ENCODE data around the gene MYO1E. TPM values are rescaled to one million over a fixed set of nuclear protein-coding genes. Genes with fewer than 3 reads are reported as not detected.

MYO1E gene
- total and polyA plus RNA-seq, 2 of the 4 experiments (the other 2 are of a cell fraction), result 13.4 to 37.3 TPM

- H3K9ac ChIP-seq (ENCODE audit: low read depth, low read length), result no peak overlapping the region
- H2AFZ ChIP-seq (replicated peaks; ENCODE audit: low read length, poor library complexity), result no peak overlapping the region
- H3K4me1 ChIP-seq (ENCODE audit: control insufficient read depth, insufficient read depth, low read length), result peaks cover 3% of the 10 kb centered on the region
- dilution Hi-C loops (cut with HindIII; ENCODE audit: low sequenced_read_pairs, unreplicated experiment), result no loop called here
- intact Hi-C loops (cut with micrococcal nuclease), result no loop called here
- no TSS peak for BruUV-seq (replicated peaks)
- H3K27me3 ChIP-seq (ENCODE audit: control insufficient read depth, insufficient read depth, low read length), result no peaks in the 10 kb centered on the region
- H2AK5ac ChIP-seq (ENCODE audit: low read depth, low read length), result no peak overlapping the region
- H3K4ac ChIP-seq (ENCODE audit: low read depth, low read length), result no peak overlapping the region
- peaks cover 1% of the 10 kb centered on the region; the same call in 1 of the 2 replicates for H3K36me3 ChIP-seq (ENCODE audit: control insufficient read depth, insufficient read depth, low read length)
- no CpG with 5 or more reads among the region's 7 CpGs for WGBS, 2 experiments (ENCODE audit: extremely low coverage in 2 of 2, insufficient read length in 1 of 2)
- H3K18ac ChIP-seq (ENCODE audit: low read depth, low read length), result no peak overlapping the region
- no peak overlapping the region for H4K5ac ChIP-seq (ENCODE audit: low read depth, low read length)
- no peak for TF ChIP-seq MXI1 (IDR thresholded peaks at IDR 0.05; ENCODE audit: borderline replicate concordance, low read depth, low read length)
- TF ChIP-seq RAD21 (IDR thresholded peaks at IDR 0.05; ENCODE audit: low read length), result no peak
- TF ChIP-seq CHD1 (IDR thresholded peaks at IDR 0.05; ENCODE audit: low read depth, low read length), result no peak
- TF ChIP-seq MAFK (IDR thresholded peaks at IDR 0.05; ENCODE audit: low read depth, low read length), result no peak
- no peak for TF ChIP-seq RCOR1 (IDR thresholded peaks at IDR 0.05; ENCODE audit: insufficient replicate concordance, low read length)
- no peak for TF ChIP-seq NFE2L2 (IDR thresholded peaks at IDR 0.05; ENCODE audit: low read depth, low read length)
- TF ChIP-seq BHLHE40 (IDR thresholded peaks at IDR 0.05; ENCODE audit: low read depth, low read length), result no peak
- TF ChIP-seq POLR2A (IDR thresholded peaks at IDR 0.05; ENCODE audit: low read depth, low read length), result no peak
- no peak overlapping the region for H2AK9ac ChIP-seq (replicated peaks; ENCODE audit: low read depth, low read length, poor library complexity)
- peaks cover 37% of the 10 kb centered on the region for H4K20me1 ChIP-seq (ENCODE audit: insufficient read depth, low read length)
- H2BK5ac ChIP-seq (ENCODE audit: low read depth, low read length, poor library complexity, severe bottlenecking), result no peak overlapping the region
- in situ Hi-C loops (cut with MboI; ENCODE audit: low sequenced_read_pairs), result no loop called here
- H3K79me1 ChIP-seq (ENCODE audit: low read depth in 1 of 2, low read length in 2 of 2), result peaks cover 34 to 79% of the 10 kb centered on the region in 2 experiments
- no peak overlapping the region for H3K56ac ChIP-seq (ENCODE audit: extremely low read depth, insufficient read depth, low read length)
- no peak overlapping the region for H3K23ac ChIP-seq (ENCODE audit: low read depth, low read length)
- no peak overlapping the region for H4K91ac ChIP-seq (ENCODE audit: insufficient read depth, low read depth, low read length)
- ATAC-seq (ENCODE audit: low read depth) (no peak), DNase-seq (no peak)
- H2BK20ac ChIP-seq (ENCODE audit: low read depth, low read length), result no peak overlapping the region
- H3K9me3 ChIP-seq (ENCODE audit: control insufficient read depth, insufficient read depth, low read length), result no peaks in the 10 kb centered on the region
- peaks cover 8% of the 10 kb centered on the region for H3K9me1 ChIP-seq (ENCODE audit: insufficient read depth, low read length)
- no peak overlapping the region for H4K8ac ChIP-seq (ENCODE audit: low read depth in 2 of 2, low read length in 2 of 2)
- ChIA-PET POLR2A (ENCODE audit: unreplicated experiment) (no interaction called here), CTCF (interaction anchor here (0.7 kb wide), 1 partner anchor 29 kb away, joined by 3 read pairs; no protein-coding TSS in a partner anchor)
- no peak overlapping the region for H2BK120ac ChIP-seq (ENCODE audit: low read depth, low read length)
- no peak overlapping the region for H3K27ac ChIP-seq (ENCODE audit: insufficient read depth, low read length)
- no peak overlapping the region for H3K14ac ChIP-seq (replicated peaks; ENCODE audit: low read depth, low read length)
- H3K4me3 ChIP-seq (ENCODE audit: insufficient read depth, low read depth, low read length), result no peak overlapping the region
- H3K4me2 ChIP-seq (ENCODE audit: low read depth, low read length), result no peak overlapping the region
- H2BK15ac ChIP-seq (ENCODE audit: low read depth, low read length), result no peak overlapping the region
These were observed 16.9 kb downstream of the MYO1E start for GRCh38 chr15:59355730-59356129.

Measured in IMR-90 (cell line).